Panc1 (cell line): ENCODE results near the gene MLN. TPM values are rescaled to one million over a fixed set of nuclear protein-coding genes. Genes with fewer than 3 reads are reported as not detected.

ENCODE experiments used
- ATAC-seq: fragments of 200-7000 bp; cut with Tn5 transposase; 2 replicates; pipeline ENCODE4 v1.9.1; 2020; ENCODE audit warnings: mild to moderate bottlenecking, moderate library complexity
- BruUV-seq: library from RNA; stranded (reverse); fragments of 400-500 nt; replicated peaks from 2 replicates; lab custom pipeline; 2021; lab: Mats Ljungman, UMichigan
- CTCF ChIA-PET: fragments of 300-600 bp; sonication (Branson Sonifier 250); formaldehyde crosslinking; loops from one replicate; lab custom pipeline; 2022; ENCODE audit warnings: antibody characterized with exemption; lab: Charles Lee
- POLR2A ChIA-PET: fragments of 300-600 bp; sonication (Branson Sonifier 250); formaldehyde crosslinking; loops from one replicate; lab custom pipeline; 2022; ENCODE audit warnings: antibody characterized with exemption; lab: Charles Lee
- DNase-seq: peaks from one replicate; pipeline ENCODE4 v3.0.0-alpha.2; 2010; ENCODE audit warnings: low read depth, low spot score
- H3K27ac ChIP-seq: 2 replicates; pipeline ENCODE4 v1.5.1; 2011; ENCODE audit warnings: mild to moderate bottlenecking, low read length, inconsistent platforms
- H3K27me3 ChIP-seq: fragments of 200-500 bp; sonication (Bioruptor generic); 2 replicates; pipeline ENCODE4 v1.6.0; 2014; ENCODE audit warnings: low read length, inconsistent platforms; ENCODE audit not compliant: control insufficient read depth, insufficient read depth
- H3K36me3 ChIP-seq: fragments of 200-500 bp; sonication (Bioruptor generic); 2 replicates; pipeline ENCODE4 v1.5.1; 2014; ENCODE audit warnings: inconsistent platforms, mild to moderate bottlenecking, low read length, moderate library complexity; ENCODE audit not compliant: control insufficient read depth, insufficient read depth
- H3K4me1 ChIP-seq: 2 replicates; pipeline ENCODE4 v1.5.1; 2011; ENCODE audit warnings: inconsistent platforms, mild to moderate bottlenecking, low read length, moderate library complexity; ENCODE audit not compliant: control insufficient read depth, insufficient read depth
- H3K4me3 ChIP-seq, 2 experiments: 2 replicates each; pipeline ENCODE4 v1.5.1; 2011 to 2012; ENCODE audit warnings: low read depth in 2 of 2, low read length in 2 of 2, mild to moderate bottlenecking in 2 of 2, inconsistent platforms in 1 of 2, moderate library complexity in 1 of 2
- H3K9me3 ChIP-seq: fragments of 200-500 bp; sonication (Bioruptor generic); 2 replicates; pipeline ENCODE4 v1.5.1; 2014; ENCODE audit warnings: low read depth, mild to moderate bottlenecking, inconsistent platforms, low read length, moderate library complexity; ENCODE audit not compliant: control insufficient read depth, insufficient read depth
- CTCF ChIP-seq: fragments of 450-650 bp; IDR thresholded peaks from 2 replicates; pipeline ENCODE4 v1.5.1; 2017; ENCODE audit warnings: mild to moderate bottlenecking
- POLR2AphosphoS5 ChIP-seq: IDR thresholded peaks from 2 replicates; pipeline ENCODE4 v1.6.1; 2012; ENCODE audit warnings: mild to moderate bottlenecking, low read depth, low read length, moderate library complexity
- REST ChIP-seq, 2 experiments: IDR thresholded peaks; 2 replicates each; pipeline ENCODE4 v1.6.1; 2011 to 2012; ENCODE audit warnings: low read depth in 2 of 2, control low read depth in 1 of 2, low read length in 1 of 2, mild to moderate bottlenecking in 1 of 2, moderate library complexity in 1 of 2; ENCODE audit not compliant: insufficient read depth in 1 of 2
- SIN3A ChIP-seq: IDR thresholded peaks from 2 replicates; pipeline ENCODE4 v1.6.1; 2012; ENCODE audit warnings: low read depth, mild to moderate bottlenecking, low read length, moderate library complexity, borderline replicate concordance; ENCODE audit not compliant: insufficient read depth
- TCF7L2 ChIP-seq: IDR thresholded peaks from 2 replicates; pipeline ENCODE4 v1.6.1; 2011; ENCODE audit warnings: mild to moderate bottlenecking, low read depth, low read length, inconsistent platforms
- in situ Hi-C: cut with HindIII; loops from 2 replicates; pipeline ENCODE4 v1.10.0; 2016; ENCODE audit warnings: low sequenced_read_pairs, low pct_unique_long_range_greater_than_20kb
- intact Hi-C: fragments of 100-400 bp; cut with micrococcal nuclease; formaldehyde crosslinking; loops from one replicate; pipeline ENCODE4 v1.10.0; 2022; ENCODE audit not compliant: unreplicated experiment
- total RNA-seq: library from RNA; stranded (reverse); gene quantifications from one replicate; pipeline ENCODE4 v1.2.1, GENCODE V29; 2021; ENCODE audit not compliant: unreplicated experiment

MLN gene
- total RNA-seq, 1 experiment from 2014 or later: not detected

GRCh38 chr6:33838983-33839382 is 35.2 kb upstream of the MLN start:
- peak; percentile 12 for ATAC-seq
- no peaks in the 10 kb centered on the region for H3K36me3 ChIP-seq
- ChIA-PET POLR2A (no interaction called here), CTCF (interaction anchor here (0.6 to 1.5 kb wide), 4 partner anchors 11 to 112 kb away, joined by 3 to 14 read pairs (median 4); no protein-coding TSS in a partner anchor)
- no TSS peak for BruUV-seq
- peaks cover 5% of the 10 kb centered on the region; the same call in 1 of the 2 replicates for H3K9me3 ChIP-seq
- no peak for TF ChIP-seq CTCF
- in situ Hi-C loops (no loop called here), intact Hi-C loops (no loop called here)
- DNase-seq: no peak
- H3K27ac ChIP-seq: peak overlapping the region; percentile 88
- peaks cover 57% of the 10 kb centered on the region for H3K4me1 ChIP-seq
- no peaks in the 10 kb centered on the region for H3K27me3 ChIP-seq
- H3K4me3 ChIP-seq: no peak overlapping the region

GRCh38 chr6:33837971-33838665 is 34.3 kb upstream of the MLN start:
- H3K4me1 ChIP-seq: peaks cover 53% of the 10 kb centered on the region
- no TSS peak for BruUV-seq
- peak; percentile 37 for ATAC-seq

More at GRCh38 chr6:33837971-33838665, 34.3 kb upstream of the MLN start:
- DNase-seq: no peak
- H3K9me3 ChIP-seq: peaks cover 5% of the 10 kb centered on the region; the same call in 1 of the 2 replicates
- no peaks in the 10 kb centered on the region for H3K36me3 ChIP-seq
- H3K27ac ChIP-seq: peak overlapping the region; percentile 88
- no peaks in the 10 kb centered on the region for H3K27me3 ChIP-seq
- CTCF ChIA-PET: interaction anchor here (0.7 to 1.5 kb wide), 3 partner anchors 10 to 113 kb away, joined by 3 to 5 read pairs (median 4); no protein-coding TSS in a partner anchor
- in situ Hi-C loops: no loop called here
- intact Hi-C loops: no loop called here
- no peak for TF ChIP-seq POLR2AphosphoS5
- no peak for TF ChIP-seq CTCF
- no peak for TF ChIP-seq TCF7L2
- no peak for TF ChIP-seq REST (IDR thresholded peaks at IDR 0.05; ENCODE audit: insufficient read depth in 1 of 2, low read depth in 2 of 2, low read length in 1 of 2)
- TF ChIP-seq SIN3A: no peak
- POLR2A ChIA-PET: interaction anchor here (0.5 kb wide), 1 partner anchor 552 kb away, joined by 3 read pairs; no protein-coding TSS in a partner anchor
- H3K4me3 ChIP-seq: no peak overlapping the region
